ENCODE data around the gene CAPZA3.

- TF ChIP-seq, protein P1, sequence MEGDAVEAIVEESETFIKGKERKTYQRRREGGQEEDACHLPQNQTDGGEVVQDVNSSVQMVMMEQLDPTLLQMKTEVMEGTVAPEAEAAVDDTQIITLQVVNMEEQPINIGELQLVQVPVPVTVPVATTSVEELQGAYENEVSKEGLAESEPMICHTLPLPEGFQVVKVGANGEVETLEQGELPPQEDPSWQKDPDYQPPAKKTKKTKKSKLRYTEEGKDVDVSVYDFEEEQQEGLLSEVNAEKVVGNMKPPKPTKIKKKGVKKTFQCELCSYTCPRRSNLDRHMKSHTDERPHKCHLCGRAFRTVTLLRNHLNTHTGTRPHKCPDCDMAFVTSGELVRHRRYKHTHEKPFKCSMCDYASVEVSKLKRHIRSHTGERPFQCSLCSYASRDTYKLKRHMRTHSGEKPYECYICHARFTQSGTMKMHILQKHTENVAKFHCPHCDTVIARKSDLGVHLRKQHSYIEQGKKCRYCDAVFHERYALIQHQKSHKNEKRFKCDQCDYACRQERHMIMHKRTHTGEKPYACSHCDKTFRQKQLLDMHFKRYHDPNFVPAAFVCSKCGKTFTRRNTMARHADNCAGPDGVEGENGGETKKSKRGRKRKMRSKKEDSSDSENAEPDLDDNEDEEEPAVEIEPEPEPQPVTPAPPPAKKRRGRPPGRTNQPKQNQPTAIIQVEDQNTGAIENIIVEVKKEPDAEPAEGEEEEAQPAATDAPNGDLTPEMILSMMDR (IDR thresholded peaks at IDR 0.05), result no peak
- no peak for TF ChIP-seq EZH2 (IDR thresholded peaks at IDR 0.05)
Measured at GRCh38 chr12:18751866-18752265, 13.9 kb downstream of the CAPZA3 start.
